KOPT-K1 (cell line): ENCODE results near the gene PEF1.

Experiments used
- H3K27ac ChIP-seq: fragments of 200-600 bp; sonication (generic); 2 replicates; pipeline ENCODE4 v1.5.1; 2016; ENCODE audit warnings: antibody characterized with exemption, mild to moderate bottlenecking, low read depth, low read length; ENCODE audit not compliant: poor library complexity, severe bottlenecking
- H3K36me3 ChIP-seq: fragments of 200-600 bp; sonication (generic); 2 replicates; pipeline ENCODE4 v1.5.1; 2017; ENCODE audit warnings: antibody characterized with exemption, mild to moderate bottlenecking, low read length, moderate library complexity; ENCODE audit not compliant: insufficient read depth
- H3K9me3 ChIP-seq: fragments of 200-600 bp; sonication (generic); 2 replicates; pipeline ENCODE4 v1.5.1; 2017; ENCODE audit warnings: antibody characterized with exemption, low read length, mild to moderate bottlenecking; ENCODE audit not compliant: insufficient read depth, poor library complexity, severe bottlenecking

PEF1 gene

DNA sequence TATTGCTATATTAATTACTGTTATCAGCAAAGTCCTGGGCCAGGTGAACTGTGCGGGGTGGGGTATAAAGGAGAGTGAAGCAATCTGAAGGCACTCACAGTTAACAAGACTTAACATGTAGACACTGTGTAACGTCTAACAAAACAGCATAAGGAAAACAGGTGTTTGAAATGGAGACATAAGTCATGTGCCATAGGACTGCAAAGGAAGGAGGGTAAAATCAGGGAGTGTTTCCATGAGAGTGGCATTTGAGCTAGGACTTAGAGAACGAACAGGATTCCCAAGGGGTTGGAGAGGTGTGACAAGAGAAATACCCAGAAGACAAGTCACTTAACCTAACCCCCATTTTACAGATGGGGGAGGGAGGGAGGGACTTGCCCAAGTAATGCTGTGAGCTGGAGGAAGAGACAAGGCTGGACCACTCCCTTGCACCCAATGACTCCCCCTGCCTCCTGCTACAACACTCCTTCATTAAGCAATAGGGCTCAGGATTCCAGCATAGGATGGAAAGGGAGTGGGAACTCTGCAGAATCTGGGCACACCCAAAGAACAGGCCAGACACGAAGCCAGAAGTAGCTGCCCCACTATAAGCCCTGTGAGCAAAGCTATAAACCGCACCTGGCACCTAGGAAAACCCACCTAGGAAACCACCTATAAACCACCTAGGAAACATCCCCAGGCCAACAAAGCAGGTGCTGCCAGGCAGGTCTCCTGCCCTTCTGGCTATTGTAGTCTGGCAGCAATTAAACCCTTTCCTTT is 6.6 kb downstream of the PEF1 start:
- no peaks in the 10 kb centered on the region for H3K9me3 ChIP-seq
- H3K36me3 ChIP-seq, result peaks cover 22% of the 10 kb centered on the region
- H3K27ac ChIP-seq, result no peak overlapping the region

GRCh38 chr1:31633117-31633516 is 11.6 kb downstream of the PEF1 start:
- H3K27ac ChIP-seq, result no peak overlapping the region
- peaks cover 72% of the 10 kb centered on the region for H3K36me3 ChIP-seq
- H3K9me3 ChIP-seq, result no peaks in the 10 kb centered on the region

DNA sequence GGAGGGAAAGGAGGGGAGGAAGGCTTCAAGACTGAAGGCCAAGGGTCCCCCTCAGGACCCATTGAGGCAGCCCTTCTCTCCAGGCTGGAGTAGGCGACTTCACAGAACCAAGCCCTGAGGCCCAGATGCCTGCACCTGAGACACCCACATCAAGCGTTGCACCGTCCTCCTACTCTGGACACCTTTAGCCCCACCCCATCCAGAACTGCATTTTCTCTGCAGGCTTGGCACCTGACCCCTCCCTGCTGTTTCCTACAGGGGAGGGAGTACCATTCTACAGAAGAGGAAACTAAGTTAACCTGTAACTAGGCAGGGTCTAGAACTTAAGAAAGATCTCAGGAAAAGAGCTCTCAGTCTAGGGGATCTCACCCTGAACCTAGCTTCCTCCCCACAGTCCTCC is 12.0 kb downstream of the PEF1 start:
- H3K36me3 ChIP-seq, result peaks cover 76% of the 10 kb centered on the region
- no peak overlapping the region for H3K27ac ChIP-seq

DNA sequence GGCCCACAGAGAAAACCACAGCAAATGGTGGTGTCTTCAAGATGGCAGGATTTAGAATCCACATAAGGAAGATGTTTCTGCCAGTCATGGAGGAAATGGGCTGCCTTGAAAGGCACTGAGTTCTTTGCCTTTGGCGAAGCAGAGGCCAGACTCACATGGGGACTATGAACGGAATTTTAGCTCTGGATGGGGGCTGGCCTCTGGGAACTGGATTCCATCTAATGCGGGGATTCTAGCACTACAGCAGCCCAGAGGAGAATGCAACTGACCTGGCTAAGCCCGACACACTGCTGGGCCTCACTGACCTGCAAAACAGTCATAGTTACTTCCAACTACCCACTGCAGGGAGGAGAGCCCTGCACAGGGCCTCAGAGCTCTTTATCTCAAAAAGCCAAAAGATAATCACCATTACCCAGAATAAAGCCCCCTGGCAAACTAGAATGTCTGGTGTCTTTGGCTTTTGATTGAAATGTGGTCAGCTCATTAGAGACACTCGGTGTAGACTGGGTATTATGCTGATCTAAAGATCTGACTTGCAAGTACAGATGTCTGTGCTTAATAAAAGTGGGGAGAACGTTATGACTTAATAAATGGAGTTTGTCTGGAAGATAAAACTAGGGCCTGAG is 15.6 kb downstream of the PEF1 start:
- Histone ChIP-seq H3K27ac (no peak overlapping the region), H3K36me3 (peaks cover 72% of the 10 kb centered on the region), H3K9me3 (no peaks in the 10 kb centered on the region)

More for the DNA sequence above, 12.0 kb downstream of the PEF1 start:
- H3K9me3 ChIP-seq, result no peaks in the 10 kb centered on the region

- H3K9me3 ChIP-seq, result no peaks in the 10 kb centered on the region
- no peak overlapping the region for H3K27ac ChIP-seq
- peaks cover 65% of the 10 kb centered on the region for H3K36me3 ChIP-seq
These were observed 16.6 kb downstream of the PEF1 start for GRCh38 chr1:31627930-31628559.

DNA sequence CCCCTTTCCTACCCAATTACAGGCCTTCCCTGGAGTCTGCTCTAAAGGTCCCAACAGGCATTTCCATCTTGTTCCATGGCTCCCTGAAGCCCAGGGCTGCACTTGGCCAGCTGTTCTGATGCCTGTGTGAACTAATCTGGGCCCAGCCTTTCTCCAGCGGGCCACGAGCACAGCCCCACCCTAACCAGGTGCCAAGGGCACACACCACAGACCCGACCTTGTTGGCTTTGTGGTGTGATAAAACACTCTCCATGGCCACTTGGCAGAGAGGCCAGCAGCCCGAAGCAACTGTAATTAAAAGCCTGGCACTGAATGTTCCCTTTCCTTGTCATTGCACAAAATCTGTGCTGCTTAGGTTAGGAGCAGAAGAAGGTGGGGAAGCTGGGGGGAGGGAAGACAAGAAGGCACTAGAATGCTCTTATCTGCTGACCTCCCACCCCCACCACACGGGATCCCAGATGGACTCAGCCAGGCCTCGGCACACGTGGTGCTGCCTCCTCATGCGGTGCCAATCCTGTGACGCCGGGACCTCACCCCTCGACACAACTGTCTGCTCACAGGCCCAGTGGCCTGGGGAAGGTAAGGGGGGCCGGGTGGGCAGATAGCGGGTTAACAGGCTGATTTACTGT is 17.3 kb downstream of the PEF1 start:
- peaks cover 58% of the 10 kb centered on the region for H3K36me3 ChIP-seq
- no peak overlapping the region for H3K27ac ChIP-seq
- no peaks in the 10 kb centered on the region for H3K9me3 ChIP-seq

DNA sequence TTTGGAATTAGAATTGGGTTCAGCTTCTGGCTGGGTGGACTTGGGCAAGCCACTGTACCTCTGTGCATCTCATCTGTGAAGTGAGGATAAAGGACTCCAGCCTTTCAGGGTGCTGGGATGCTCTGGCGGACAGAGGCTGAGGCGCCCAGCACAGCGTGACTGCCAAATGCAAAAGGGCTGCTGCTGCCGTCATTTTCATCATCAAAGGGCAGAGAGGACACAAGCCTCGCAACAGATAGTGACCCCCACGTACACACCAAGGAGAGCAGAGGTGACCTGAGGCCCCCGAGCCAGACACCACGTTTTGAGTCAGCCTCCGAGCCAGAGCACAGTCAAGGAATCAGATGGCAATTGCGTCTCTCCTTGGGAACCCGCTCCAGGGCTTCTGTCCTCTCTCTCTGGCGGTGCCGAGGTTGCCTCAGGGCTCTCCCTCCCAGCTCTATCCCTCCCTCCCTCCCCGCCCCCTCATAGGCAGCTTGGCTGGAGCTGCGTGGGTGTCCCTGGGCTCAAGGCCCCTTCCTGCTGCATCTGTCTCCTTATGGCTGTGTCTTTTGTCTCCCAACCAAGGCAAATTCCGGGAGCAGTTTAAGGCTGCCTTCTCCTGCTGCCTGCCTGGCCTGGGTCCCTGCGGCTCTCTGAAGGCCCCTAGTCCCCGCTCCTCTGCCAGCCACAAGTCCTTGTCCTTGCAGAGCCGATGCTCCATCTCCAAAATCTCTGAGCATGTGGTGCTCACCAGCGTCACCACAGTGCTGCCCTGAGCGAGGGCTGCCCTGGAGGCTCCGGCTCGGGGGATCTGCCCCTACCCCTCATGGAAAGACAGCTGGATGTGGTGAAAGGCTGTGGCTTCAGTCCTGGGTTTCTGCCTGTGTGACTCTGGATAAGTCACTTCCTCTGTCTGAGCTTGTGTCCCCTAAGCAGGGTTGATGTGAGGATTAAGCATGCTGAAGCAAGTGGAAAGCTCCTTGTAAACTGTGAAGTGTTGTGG is 18.2 kb downstream of the PEF1 start:
- H3K36me3 ChIP-seq, result peaks cover 49% of the 10 kb centered on the region
- H3K9me3 ChIP-seq, result no peaks in the 10 kb centered on the region
- H3K27ac ChIP-seq, result no peak overlapping the region

DNA sequence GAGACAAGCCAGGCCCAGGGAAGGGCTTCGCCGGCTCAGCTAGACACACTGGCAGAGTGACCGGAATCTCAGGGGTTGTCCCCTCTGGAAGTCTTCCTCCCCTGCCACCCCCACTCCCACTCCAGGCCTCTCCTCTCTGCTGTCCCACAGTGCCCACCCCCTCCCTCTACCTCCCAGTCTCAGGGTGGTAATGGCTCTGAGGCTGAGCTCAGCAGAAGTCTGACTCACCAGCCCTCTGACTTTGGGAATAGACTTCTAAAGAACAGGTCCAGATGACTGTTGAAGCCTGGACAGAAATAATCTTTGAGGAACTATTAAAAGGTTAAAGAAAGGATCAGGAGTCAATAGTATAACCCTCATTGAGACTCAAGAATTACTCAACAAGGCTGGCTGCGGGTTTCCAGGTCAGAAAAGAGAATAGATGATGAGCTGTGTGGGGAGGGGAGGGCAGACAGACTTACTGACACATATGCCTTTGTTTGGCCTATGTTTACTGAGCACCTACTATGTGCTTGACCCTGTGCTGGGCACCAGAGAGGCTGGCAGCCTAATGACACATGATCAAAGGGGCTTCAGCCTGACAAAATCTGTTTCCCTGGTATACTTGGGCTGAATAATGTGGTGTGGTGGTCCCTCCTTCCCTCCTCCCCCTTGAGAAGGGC is 19.0 kb downstream of the PEF1 start:
- Histone ChIP-seq H3K36me3 (peaks cover 41% of the 10 kb centered on the region), H3K27ac (no peak overlapping the region), H3K9me3 (no peaks in the 10 kb centered on the region)

DNA sequence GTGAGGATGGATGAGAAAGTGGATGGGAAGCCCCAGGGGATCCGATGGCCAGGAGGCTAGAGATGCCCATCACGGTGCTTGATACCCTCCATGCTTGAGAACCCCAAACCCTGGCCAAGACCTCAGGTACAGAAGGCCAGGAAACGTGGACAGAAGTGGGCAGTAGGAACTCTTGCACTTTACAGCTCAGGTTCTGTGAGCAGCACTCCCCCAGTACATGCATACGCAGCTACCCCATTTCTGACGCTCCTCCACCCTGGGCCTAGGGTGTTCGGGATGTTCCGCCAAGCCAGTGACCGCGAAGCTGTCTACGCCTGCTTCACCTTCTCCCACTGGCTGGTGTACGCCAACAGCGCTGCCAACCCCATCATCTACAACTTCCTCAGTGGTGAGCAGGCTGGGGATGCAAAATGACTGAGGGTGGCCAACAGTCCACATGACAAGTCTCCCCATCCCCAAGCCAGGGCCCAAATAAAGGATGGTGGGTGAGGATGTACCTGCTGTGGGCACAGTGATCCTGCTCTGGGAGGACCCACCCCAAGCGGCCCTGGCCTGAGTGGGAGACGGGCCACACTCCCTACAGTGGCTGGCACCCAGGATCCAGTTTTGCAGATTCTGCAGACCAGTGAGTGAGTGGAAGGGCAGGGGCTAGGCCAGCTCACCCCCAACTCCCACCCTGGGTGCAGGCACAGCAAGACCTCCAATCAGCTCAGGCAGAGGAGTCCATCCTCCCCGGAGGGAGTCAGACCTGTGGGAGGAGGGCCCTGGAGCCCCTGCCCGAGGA is 19.8 kb downstream of the PEF1 start:
- peaks cover 33% of the 10 kb centered on the region for H3K36me3 ChIP-seq
- no peak overlapping the region for H3K27ac ChIP-seq
- H3K9me3 ChIP-seq, result no peaks in the 10 kb centered on the region

- Histone ChIP-seq H3K27ac (no peak overlapping the region), H3K9me3 (no peaks in the 10 kb centered on the region), H3K36me3 (peaks cover 27% of the 10 kb centered on the region)
These were observed 20.4 kb downstream of the PEF1 start for GRCh38 chr1:31624309-31624708.

GRCh38 chr1:31623365-31623764 is 21.3 kb downstream of the PEF1 start:
- Histone ChIP-seq H3K27ac (no peak overlapping the region), H3K9me3 (no peaks in the 10 kb centered on the region), H3K36me3 (peaks cover 18% of the 10 kb centered on the region; the same call in 1 of the 2 replicates)

- Histone ChIP-seq H3K9me3 (no peaks in the 10 kb centered on the region), H3K36me3 (peaks cover 5% of the 10 kb centered on the region; the same call in 1 of the 2 replicates), H3K27ac (no peak overlapping the region)
These were observed 22.6 kb downstream of the PEF1 start for GRCh38 chr1:31621847-31622730.

DNA sequence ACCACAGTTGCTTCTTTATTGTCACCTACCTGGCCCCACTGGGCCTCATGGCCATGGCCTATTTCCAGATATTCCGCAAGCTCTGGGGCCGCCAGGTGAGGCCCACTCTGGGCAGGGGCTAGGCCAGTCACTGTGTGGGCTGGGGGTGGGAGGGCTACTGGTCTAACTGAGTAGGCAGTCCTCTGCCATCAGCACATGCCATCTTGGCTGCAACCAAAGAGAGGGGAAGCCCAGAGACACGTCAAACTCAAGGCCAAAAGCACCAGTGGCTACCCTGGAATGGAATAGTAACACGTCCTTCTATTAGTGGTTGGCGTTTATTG is 23.2 kb downstream of the PEF1 start:
- Histone ChIP-seq H3K36me3 (no peaks in the 10 kb centered on the region; the same call in 1 of the 2 replicates), H3K9me3 (no peaks in the 10 kb centered on the region), H3K27ac (no peak overlapping the region)
